NCI-H2196 (cell line): ENCODE results near the gene CD4.
"Not testable (repeated sequence)": the region's sequence is repeated elsewhere in the genome, so short reads cannot be mapped to it uniquely, and the experiment has no call there.

Experiments used
- DNase-seq: peaks from one replicate; lab custom pipeline; 2025; ENCODE audit not compliant: unreplicated experiment; lab: John Stamatoyannopoulos, UW

The CD4 gene

DNA sequence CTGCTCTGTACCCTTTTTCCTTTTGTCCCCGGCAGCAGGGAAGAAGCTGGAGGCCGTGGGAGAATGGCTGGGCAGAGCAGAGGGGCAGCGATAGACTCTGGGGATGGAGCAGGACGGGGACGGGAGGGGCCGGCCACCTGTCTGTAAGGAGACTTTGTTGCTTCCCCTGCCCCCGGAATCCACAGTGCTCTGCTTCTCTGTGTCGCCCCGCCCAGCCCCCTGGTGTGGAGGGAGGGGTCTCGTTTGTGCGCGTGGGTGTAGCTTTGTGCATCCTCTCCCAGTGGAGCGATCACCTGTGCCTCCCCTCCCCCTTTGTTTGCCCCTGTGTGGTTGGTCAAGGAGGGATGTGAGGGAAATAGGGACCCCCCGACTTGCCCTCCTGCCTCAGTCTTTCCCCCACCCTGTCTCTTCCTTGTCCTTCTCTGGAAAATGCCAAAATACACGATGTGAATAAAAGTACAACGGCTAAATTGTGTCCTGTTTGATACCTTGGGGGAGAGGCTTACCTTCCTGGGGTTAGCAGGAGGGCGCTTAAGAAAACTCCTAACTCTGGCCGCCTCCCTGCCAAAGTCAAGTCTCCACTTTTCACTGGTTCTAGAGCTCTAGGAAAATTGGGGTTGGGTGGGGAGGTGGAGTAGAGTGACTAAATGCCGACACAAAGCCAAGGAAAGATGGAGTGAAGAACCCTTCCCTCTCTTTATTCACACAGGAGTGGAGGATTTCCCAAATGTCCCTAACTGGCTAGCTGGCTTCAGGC is 77.0 kb downstream of the CD4 start:
- no peak for DNase-seq

DNA sequence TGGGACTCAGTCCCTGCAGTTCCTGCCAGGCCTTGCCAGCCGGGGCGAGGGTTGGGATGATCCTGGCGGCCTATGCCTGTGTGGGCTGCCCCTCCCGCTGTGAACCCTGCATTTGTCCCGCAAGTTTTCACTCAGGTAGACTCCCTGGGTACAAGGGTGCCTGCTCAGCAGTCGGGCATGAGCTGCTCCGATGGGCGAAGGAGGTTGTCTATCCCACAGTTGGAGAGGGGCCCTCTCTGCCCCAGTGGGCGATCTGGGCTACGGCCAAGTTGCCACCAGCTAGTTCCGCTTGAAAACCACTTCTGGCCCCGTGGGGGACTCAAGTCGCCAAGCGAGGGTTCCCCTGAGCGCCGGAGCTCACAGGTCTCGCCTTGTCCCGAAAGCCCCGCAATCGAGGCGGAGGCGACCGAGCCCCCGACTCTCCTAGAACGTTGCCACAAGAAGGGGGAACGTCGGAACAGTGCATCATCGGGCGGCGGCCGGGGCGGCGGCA is 77.6 kb downstream of the CD4 start:
- no peak for DNase-seq

DNA sequence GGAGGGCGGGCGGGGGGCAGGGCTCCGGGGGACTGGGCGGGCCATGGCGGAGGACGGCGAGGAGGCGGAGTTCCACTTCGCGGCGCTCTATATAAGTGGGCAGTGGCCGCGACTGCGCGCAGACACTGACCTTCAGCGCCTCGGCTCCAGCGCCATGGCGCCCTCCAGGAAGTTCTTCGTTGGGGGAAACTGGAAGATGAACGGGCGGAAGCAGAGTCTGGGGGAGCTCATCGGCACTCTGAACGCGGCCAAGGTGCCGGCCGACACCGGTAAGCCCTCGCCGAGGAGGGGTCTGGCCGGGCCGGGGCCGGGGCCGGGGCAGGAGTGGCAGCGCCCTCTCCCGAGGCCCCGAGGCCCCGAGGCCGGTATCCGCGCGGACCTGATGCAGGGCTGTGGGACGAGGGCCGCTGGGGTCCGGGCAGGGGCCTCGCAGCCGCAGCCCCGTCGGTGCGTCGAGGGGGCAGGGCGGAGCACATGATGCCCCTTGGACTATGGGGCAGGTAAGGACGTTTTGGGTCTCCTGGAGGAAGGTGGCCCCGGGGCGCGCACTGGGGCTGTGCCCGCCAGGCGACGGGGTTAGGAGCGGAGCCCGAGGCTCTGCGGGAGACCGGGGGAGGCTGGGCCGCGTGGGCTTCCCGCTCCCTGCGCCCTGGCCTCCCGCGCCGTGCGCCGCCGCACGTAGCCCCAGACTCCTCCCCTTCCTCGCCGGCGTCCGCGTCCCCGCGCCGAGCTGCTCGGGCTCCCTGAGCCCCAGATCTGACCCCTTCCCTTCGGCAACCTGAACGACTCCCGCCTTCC is 78.3 kb downstream of the CD4 start, which contains the start of gene TPI1:
TPI1 (plus strand) TSS at position 119 of the 798 bp plus-strand sequence; CDS start at position 155, 36 bp downstream.
- DNase-seq, result peak; percentile 45

GRCh38 chr12:6868211-6869048 is 79.1 kb downstream of the CD4 start:
- no peak for DNase-seq

DNA sequence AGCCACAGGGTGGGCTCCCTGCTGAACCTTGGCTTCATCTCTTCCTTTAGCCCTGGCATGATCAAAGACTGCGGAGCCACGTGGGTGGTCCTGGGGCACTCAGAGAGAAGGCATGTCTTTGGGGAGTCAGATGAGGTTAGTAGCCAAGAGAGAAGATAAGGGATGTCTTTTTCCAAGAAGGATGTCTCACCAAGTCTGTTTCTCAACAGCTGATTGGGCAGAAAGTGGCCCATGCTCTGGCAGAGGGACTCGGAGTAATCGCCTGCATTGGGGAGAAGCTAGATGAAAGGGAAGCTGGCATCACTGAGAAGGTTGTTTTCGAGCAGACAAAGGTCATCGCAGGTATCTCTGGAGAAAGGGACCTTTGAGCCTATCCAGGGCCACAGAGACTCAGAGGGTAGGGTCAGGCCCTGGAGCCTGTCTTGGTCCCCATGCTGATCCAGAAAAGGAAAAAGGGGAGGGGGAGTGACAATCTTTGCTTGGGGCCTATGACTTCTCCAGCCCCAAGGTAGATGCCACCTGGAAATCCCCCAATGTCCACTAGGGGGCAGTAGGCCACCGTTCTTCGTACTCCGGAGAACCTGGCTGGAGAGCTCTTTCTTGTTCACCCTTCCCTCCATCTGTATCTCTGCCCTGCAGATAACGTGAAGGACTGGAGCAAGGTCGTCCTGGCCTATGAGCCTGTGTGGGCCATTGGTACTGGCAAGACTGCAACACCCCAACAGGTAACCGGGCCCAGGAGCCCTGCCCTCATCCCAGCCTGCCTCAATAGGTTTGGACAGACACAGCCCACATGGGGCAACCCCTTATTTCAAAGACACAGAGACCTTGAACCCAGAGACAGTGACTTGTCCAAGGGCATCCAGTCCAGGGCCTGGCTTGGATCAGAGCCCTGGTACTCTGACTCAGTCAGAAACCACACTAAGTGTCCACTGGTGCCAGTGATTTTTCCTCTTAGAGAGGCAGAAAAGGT is 80.0 kb downstream of the CD4 start:
- peak; percentile 69 for DNase-seq

- not testable (repeated sequence) for DNase-seq
Measured at GRCh38 chr12:6870304-6870703, 81.0 kb downstream of the CD4 start.
